Measurements from ENCODE around the gene SHH.

The SHH gene

GRCh38 chr7:155804897-155805825 lies 7.1 kb downstream of the SHH start:
- peak; percentile 63 for DNase-seq

- no peak for DNase-seq
Observed at GRCh38 chr7:155804431-155804831, 7.8 kb downstream of the SHH start.

- DNase-seq: no peak
Observed at GRCh38 chr7:155803418-155804376, 8.6 kb downstream of the SHH start.

- no peak for DNase-seq
Observed at GRCh38 chr7:155802906-155803417, 9.3 kb downstream of the SHH start.

GRCh38 chr7:155802291-155802690 lies 10.0 kb downstream of the SHH start:
- DNase-seq: no peak

GRCh38 chr7:155800741-155801267 lies 11.5 kb downstream of the SHH start:
- no peak for DNase-seq

- no peak for DNase-seq
Observed at GRCh38 chr7:155800301-155800700, 12.0 kb downstream of the SHH start.

- no peak for DNase-seq
Observed at GRCh38 chr7:155799514-155799913, 12.7 kb downstream of the SHH start.

GRCh38 chr7:155798673-155799439 lies 13.4 kb downstream of the SHH start:
- DNase-seq: no peak

GRCh38 chr7:155797262-155798250 lies 14.7 kb downstream of the SHH start:
- DNase-seq: no peak

- DNase-seq: peak; percentile 67
Observed at GRCh38 chr7:155796381-155797261, 15.6 kb downstream of the SHH start.

GRCh38 chr7:155795951-155796350 lies 16.3 kb downstream of the SHH start:
- no peak for DNase-seq

GRCh38 chr7:155795401-155795800 lies 16.9 kb downstream of the SHH start:
- no peak for DNase-seq

GRCh38 chr7:155794196-155794595 lies 18.1 kb downstream of the SHH start:
- no peak for DNase-seq

GRCh38 chr7:155793720-155794119 lies 18.5 kb downstream of the SHH start:
- DNase-seq: no peak

- no peak for DNase-seq
Observed at GRCh38 chr7:155792999-155793560, 19.2 kb downstream of the SHH start.

- DNase-seq: no peak
Observed at GRCh38 chr7:155792315-155792960, 19.8 kb downstream of the SHH start.

- no peak for DNase-seq
Observed at GRCh38 chr7:155791836-155792235, 20.4 kb downstream of the SHH start.

GRCh38 chr7:155791214-155791737 lies 21.0 kb downstream of the SHH start:
- no peak for DNase-seq

Data from T-helper 9 cell (primary cell).